GM21390 (cell line): ENCODE measurements around the gene UGDH.
"Not testable (repeated sequence)": the region's sequence is repeated elsewhere in the genome, so short reads cannot be mapped to it uniquely, and the experiment has no call there.

Source experiments
- ATAC-seq: cut with Tn5 transposase; IDR thresholded peaks from one replicate; pipeline ENCODE4 v1.9.1; 2021; ENCODE audit not compliant: unreplicated experiment

Gene UGDH

DNA sequence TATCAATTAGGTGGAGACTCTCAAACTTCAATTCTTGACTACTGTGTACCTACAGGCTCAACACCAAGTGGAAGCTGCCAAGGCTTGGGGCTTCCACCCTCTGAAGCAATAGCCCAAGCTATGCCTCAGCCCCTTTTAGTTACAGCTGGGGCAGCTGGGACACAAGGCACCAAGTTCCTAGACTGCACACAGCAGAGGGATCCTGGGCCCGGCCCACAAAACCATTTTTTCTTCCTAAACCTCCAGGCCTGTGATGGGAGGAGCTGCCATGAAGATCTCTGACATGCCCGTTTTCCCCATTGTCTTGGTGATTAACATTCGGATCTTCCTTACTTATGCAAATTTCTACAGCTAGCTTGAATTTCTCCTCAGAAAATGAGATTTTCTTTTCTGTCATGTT is 3.4 kb upstream of the UGDH start:
- ATAC-seq = no peak

DNA sequence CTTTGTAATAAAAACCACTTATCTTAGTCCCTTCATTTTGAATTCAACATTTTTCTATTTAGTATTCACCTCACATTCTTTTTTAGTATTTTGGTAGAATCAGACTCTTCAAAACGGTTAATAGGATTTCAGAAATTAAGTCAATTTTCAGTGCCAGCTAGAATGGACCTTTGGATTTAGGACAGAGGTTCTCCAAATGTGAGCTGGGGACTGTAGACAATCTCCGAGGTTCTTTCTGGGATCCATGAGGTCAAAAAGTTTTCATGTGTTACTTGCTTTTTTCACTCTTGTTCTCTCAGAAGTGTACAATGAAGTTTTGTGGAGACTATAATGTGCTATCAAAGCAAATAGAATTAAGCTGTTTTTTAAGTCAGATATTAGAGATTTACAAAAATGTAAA is 2.3 kb upstream of the UGDH start:
- no peak for ATAC-seq

DNA sequence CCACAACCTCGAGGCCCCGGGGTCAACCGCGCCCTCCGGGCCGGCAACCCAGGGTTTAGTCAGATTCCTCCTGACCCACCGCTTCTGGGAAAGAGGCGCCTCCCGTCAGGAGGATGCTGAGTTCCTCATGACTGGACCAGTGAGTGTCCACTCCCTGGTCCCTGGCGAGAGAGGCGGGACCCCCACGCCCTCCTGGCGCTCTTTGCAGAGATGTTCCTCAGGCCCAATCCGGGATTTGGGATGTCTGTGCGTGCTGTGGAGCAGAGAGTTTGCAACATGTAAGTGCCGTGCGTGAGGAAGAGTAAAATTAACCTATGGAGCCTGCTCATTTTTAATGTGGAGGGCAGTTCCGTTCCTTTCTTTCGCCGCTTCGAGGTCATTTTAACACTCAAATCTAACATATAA is 824 bp upstream of the UGDH start:
- no peak for ATAC-seq

DNA sequence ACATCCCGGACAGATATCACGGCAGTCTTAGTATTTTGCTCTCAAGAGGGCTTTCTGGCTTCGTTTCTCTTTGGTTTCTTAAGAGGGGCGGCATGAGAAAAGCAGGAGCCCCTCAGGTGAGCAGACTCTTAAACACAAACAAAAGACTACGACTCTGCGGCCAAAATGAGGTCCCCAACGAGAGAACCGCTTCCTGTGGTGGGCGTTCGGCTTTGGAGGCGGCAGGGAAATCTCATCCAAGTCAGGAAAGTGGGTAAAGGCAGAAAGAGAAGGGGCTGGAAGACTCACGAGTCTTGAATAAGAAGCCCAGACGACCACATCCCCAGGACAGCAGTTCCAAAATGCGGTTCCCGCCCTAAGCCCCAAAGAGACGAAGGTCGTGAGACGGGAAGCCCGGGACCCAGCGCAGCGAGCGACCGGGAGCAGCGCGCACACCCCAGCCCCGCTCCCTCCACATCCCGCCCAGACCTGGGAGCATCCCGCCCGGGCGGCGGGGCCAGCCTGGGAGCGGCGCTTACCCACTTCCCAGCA is 409 bp downstream of the UGDH start:
- peak; percentile 17 for ATAC-seq

DNA sequence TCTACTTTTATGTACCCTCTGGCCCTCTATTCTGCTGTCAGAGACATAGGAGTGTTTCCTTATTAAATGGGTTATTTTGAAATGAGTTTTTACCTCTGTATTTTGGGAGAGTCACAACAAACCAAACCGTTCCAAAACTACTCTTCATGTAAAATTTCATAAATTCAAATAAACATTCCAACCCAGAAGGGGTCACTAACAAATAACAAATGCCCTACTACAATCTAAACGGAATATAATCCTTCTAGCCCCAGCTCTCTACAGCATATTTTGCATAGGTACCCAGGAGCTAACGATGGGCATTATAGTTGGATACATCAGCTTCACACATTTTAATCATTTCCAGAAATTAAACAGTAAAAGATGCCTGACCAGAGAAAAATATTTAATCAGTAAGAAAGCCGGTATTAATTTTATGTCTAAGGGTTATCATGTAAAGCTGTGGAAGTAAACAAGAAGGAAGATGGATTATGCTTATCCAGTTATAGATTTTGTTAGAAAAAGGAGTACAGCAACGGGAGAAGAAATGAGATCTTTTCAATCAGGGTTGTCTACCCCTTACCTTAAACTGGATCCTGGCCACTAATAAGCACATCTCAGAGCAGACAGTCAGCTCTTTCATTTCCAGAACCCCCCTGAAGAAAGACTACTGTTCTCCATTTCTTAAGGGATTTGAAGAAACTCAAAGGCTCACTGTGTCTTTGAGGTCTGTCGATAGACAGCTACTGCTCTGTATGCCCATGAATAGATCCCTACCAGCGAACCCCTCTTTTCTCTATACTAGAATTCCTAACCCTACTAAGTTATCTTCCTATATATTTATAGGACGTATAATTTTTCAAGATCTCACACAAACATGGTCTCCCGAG is 1.2 kb downstream of the UGDH start:
- no peak for ATAC-seq

DNA sequence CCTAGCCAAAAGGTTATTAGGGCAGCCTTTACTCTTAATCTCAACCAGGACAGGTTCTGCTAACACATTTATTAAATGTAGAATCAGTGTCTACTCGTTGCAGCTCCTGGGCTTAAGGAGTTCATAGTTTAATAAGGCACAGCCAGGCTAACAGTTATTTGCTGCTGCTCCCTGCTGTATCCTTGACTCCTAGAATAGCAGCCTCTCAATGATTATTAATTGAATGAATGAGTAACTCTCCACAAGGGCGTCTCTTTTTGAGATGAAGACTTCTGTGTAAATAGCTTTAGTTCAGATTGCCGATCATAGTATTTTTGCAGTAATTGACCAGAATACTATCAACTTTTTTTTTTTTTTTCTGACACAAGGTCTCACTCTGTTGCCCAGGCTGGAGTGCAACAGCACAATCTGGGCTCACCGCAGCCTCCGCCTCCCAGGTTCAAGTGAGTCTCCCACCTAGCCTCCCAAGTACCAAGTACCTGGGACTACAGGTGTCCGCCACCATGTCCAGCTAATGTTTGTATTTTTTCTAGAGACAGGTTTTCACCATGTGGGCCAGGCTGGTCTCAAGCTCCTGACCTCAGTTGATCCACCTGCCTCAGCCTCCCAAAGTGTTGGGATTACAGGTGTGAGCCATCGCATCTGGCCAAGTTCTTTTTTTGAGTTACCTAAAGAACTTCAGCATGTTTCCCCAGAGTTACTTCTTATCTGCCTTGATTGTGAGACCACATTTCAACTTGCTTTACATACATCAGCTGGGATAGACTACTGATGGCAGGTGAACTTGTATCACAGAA is 2.9 kb downstream of the UGDH start:
- ATAC-seq = no peak

DNA sequence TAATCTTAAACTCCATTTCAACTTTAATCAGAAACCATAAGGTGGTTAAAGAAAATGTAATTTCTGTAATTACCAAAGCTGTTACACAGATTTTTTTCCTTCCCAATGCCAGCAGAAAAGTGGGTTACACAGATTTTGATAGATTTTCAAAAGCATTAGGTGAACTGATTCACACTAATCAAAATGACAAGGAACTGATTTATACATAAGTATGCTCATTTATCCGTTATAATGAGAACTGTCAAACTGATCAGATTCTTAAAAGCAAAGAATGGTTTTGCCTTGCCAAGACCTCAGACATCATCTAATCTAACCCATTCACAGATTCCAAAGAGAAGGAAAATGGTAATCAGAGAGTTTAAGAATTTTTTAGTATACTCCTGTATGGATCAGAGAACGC is 5.2 kb downstream of the UGDH start:
- ATAC-seq = no peak

DNA sequence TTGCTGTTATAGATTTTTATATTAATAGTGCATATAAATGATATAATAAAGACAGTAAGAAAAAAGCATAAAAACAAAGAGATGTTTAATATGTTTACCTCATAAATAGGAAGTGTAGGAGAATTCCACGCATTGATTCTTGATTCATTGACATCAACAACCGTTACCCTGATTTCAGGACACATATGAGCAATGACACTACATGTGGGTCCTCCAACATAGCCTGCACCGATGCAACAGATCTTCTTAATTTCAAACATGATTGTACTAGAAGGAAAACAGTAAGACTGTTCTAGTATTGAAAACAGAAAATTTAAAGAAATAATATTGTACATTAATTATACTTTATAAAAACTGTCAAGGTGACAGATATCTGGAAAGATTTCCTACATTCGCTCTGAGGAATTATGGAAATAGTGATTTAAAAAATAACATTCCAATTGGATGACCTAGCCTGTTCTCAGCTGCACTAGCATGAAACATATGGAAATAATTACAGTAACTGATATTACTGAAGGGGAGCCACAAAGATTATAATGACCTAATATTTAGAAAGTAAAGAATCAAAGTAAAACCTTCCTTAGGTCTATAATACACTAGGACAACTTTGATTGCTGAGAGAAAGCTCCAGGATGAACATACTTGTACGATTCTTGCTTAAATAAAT is 5.9 kb downstream of the UGDH start:
- ATAC-seq = no peak

DNA sequence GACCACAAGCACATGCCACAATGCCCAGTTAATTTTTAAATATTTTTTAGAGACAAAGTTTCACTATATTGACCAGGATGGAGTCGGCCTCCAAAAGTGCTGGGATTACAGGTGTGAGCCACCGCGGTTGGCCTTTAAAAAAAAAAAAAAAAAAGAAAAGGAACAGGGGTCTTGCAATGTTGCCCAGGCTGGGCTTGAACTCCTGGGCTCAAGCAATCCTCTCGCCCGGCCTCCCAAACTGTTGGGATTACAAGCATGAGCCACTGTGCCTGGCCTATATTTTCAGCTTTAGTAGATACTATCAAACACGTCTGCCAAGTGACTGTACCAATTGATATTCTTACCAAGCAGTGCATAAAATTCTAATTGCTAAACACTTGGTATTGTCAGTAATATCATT is 8.8 kb downstream of the UGDH start:
- no peak for ATAC-seq

DNA sequence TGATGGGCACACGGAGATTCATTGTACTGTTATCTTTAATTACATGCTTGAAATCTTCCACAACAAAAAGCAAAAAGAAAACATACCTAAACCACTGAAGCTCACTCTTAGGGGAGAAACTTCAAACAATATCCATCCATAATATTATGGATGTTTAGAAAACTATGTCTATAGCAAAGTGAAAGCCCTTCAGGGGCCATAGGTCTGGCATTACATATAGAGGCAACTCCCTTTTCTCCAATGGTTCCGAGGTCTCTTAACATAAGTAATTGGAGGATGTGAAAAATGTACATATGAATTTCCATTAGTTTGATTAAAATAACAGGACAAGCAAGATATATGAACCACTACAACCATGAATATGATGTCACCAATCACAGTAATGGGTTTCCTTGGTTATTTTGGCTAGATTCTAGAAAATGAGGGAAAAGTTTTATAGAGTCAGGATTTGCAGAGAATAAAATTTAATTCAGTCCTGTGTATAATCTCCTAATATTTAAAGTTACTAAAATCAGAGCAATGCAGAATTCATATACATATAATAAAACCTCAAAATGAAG is 10.8 kb downstream of the UGDH start:
- ATAC-seq = no peak

DNA sequence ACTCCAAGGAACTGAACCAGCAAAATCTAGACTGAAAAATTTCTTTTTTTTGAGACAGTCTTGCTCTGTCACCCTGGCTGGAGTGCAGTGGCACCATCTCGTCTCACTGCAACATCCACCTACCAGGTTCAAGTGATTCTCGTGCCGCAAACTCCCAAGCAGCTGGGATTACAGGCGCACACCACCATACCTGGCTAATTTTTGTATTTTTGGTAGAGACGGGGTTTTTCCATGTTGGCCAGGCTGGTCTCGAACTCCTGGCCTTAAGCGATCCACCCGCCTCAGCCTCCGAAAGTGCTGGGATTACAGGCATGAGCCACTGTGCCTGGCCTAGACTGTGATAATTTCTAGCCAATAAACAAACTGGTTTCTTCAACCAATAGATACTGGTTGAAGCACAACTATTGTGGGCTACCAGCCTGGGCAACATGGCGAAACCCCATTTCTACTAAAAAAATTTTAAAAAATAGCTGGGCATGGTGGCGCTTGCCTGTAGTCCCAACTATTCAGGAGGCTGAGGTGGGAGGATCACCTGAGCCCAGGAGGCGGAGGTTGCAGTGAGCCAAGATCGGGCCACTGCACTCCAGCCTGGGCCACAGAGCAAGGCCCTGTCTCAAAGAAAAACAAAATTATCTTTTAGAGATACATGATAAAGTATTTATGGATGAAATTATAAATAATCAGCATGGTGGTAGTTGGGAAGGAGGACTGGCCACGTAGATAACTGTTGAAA is 11.4 kb downstream of the UGDH start:
- ATAC-seq = not testable (repeated sequence)

DNA sequence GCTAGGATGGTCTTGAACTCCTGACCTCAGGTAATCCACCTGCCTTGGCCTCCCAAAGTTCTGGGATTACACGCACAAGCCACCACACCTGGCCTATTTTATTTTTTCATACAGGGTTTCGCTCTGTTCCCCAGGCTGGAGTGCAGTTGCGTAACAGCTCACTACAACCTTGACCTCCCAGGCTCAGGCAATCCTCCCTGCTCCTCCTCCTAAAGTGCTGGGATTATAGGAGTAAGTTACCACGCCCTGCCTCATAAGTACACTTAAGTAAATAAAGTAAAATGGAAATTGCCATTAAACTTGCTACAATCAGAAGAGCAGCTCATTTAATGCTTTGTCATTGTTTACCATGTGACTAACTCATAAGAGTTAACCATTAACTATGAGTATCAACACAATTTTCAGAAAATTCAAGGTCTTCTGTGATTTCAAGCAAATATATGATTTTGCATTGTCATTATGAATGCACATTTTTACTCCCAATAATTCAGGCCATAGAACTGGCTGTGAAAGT is 12.3 kb downstream of the UGDH start:
- no peak for ATAC-seq

DNA sequence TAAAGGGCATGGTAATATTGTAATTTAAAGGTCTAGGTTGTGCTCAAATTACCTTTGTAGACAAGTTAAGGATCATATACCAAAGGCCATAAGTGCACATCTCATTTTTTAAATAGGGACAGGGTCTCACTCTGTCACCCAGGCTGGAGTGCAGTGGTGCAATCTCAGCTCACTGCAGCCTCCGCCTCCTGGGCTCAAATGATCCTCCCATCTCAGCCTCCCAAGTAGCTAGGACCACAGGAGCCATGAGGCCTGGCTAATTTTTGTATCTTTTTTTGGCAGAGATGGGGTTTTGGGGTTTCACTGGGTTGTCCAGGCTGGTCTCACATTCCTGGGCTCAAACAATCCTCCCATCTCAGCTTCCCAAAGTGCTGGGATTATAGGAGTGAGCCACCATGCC is 13.0 kb downstream of the UGDH start:
- ATAC-seq = not testable (repeated sequence)

DNA sequence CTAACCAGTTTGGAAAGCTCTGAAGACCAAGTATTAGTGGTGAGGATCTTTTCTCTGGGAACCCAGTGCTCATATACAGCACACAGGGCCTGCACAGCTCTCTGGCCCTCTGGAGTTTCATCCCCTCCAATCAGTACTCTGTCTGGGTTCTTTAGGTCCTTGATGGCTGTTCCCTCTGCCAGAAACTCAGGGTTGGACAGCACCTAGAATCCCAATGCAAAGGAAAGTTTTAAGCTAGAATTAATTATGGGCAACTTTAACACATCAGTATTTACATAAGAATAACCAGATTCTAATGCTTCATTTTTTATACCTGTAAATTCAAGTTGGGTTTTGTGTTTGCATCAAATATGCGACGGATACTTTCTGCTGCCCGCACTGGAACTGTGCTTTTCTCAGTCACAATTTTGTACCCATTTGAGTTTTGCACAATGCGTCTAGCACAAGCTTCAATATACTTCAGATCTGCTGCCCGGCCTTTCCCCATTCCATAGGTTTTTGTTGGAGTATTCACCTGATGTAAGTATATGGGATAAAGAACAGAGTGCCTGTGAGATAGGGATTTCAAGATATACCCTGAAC is 16.8 kb downstream of the UGDH start:
- ATAC-seq = no peak

DNA sequence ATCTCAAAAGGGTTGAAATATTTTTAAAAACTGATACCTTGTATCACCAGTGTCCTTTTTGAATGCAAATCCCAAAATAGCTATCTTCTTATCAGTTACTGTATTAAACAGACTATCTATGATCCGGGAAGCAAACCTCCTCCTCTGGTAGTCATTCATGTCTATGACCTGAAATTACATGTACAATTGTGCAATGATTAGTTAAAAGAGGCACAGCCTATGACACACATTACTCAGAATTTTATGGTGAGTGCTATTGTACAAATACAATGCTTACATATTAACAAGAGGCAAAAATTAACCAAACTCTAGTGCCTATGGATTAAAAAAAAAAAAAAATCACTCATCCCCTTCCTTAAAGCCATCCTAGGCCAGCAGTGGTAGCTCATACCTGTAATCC is 21.7 kb downstream of the UGDH start:
- no peak for ATAC-seq

DNA sequence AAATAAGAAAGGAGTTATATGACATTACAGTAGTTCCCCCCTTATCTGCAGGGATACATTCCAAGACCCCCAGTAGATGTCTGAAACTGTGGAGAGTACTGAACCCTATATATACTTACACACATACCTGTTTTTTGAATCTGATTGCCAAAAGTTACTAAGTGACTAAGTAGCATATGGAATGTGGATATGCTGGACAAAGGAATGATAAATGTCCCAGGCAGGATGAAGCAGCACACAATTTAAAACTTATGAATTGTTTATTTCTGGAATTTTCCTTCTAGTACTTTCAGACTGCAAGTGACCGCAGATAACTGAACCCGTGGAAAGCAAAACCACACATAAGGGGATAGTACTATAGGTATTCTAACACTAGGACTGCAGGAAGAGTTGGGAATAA is 22.7 kb downstream of the UGDH start:
- ATAC-seq = no peak

DNA sequence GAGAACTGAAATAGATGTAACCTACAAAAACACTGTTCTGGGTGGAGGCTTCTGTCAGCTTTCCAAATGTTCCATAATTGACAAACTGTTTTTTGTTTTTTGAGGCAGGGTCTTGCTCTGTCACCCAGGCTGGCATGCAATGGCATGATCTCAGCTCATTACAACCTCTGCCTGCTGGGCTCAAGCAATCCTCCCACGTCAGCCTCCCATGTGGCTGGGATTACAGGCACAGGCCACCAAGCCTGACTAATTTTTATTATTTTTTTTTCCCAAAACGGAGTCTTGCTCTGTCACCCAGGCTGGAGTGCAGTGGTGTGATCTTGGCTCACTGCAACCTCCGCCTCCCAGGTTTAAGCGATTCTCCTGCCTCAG is 24.6 kb downstream of the UGDH start:
- ATAC-seq = not testable (repeated sequence)

DNA sequence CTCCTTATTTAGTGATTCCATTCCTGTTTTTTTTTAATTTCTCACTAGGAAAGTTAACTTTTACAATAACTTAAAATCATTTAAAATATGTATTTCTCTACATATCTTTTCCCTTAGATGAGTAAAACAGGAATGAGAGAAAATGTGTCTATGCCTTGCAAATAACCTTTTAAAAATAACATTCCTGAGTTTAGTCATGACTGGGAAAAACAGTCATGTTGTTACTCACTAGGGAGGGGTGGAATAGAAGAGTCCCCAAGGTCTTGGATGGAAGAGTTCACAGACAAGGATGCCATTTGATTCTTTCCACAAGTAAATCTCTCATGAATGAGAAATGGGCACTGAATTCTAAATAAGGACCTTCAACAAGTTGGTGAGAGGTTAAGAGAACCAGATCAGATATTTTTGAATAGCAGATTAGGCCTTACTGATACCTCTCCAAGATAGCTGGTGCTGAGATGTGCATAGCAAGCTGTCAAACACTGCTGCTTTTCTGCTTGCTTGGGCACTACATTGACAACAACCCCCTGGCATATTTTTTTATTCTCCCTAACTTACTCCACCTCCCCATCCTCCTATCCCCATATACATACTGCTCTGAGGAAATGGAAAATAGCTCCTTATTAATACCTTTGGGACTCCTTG is 25.1 kb downstream of the UGDH start:
- ATAC-seq = no peak

DNA sequence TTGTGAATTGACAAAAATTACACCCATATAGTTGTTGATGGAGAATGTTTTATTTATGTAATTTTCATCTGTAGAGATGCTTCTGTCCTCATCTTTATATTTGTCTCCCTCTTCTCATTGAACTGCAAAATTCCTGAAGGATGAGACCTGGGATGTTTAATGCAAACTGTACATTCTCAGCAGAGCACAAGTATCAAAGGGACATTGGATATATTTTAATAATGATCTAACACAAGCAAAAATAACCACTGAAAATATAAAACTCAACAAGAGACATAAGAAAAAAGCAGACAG is 28.6 kb downstream of the UGDH start:
- ATAC-seq = no peak
